Measurements from ENCODE around the gene SCN2A.

DNA sequence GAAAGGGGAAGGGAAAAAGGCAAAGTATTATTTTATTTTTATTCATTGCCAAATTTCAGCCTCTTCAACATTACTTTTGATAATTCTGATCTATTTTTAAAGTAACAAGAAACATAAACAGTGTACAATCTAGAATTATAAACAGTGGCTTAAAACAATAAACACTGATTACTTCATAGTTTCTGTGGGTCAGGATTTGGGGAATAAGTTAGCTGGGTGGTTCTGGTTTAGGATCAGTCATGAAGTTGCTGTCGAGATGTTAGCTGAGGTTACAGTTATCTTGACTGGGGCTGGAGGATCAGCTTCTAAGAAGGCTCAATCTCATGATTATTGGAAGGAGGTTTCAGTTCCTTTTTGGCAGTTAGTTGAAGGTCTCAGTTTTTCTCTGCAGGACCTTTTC lies 109.2 kb downstream of the SCN2A start:
- TF ChIP-seq GATA2 (IDR thresholded peaks at IDR 0.05; ENCODE audit: low read depth, low read length), result no peak
- TF ChIP-seq GATA3 (IDR thresholded peaks at IDR 0.05; ENCODE audit: low read depth, low read length), result no peak

All from SH-SY5Y (cell line).